Activated CD4-positive, CD25-positive, alpha-beta regulatory T cell treated with anti-CD3 and anti-CD28 coated beads, Interleukin-2, amount 50 U/mL, for 72 hours (primary cell): Measurements from ENCODE around the gene NFAM1.

Experiments
- DNase-seq: peaks from one replicate; pipeline ENCODE4 v3.0.0; 2021

Gene NFAM1

GRCh38 chr22:42412744-42413333 is 19.4 kb downstream of the NFAM1 start:
- no peak for DNase-seq

GRCh38 chr22:42410708-42411107 is 21.5 kb downstream of the NFAM1 start:
- no peak for DNase-seq

GRCh38 chr22:42408810-42409529 is 23.2 kb downstream of the NFAM1 start:
- DNase-seq: no peak

- DNase-seq: no peak
Measured at GRCh38 chr22:42408276-42408675, 23.9 kb downstream of the NFAM1 start.

- DNase-seq: no peak
Measured at GRCh38 chr22:42404266-42404665, 27.9 kb downstream of the NFAM1 start.

GRCh38 chr22:42401535-42402334 is 30.5 kb downstream of the NFAM1 start:
- DNase-seq: no peak

- no peak for DNase-seq
Measured at GRCh38 chr22:42400811-42401534, 31.2 kb downstream of the NFAM1 start.

- DNase-seq: no peak
Measured at GRCh38 chr22:42399315-42400271, 32.6 kb downstream of the NFAM1 start.

- no peak for DNase-seq
Measured at GRCh38 chr22:42397332-42398249, 34.6 kb downstream of the NFAM1 start.

- DNase-seq: no peak
Measured at GRCh38 chr22:42396621-42397331, 35.4 kb downstream of the NFAM1 start.

GRCh38 chr22:42389143-42389542 is 43.1 kb downstream of the NFAM1 start:
- no peak for DNase-seq

- no peak for DNase-seq
Measured at GRCh38 chr22:42388130-42388797, 43.9 kb downstream of the NFAM1 start.

- no peak for DNase-seq
Measured at GRCh38 chr22:42387631-42388030, 44.6 kb downstream of the NFAM1 start.

GRCh38 chr22:42385696-42386095 is 46.5 kb downstream of the NFAM1 start:
- DNase-seq: no peak

GRCh38 chr22:42384506-42384905 is 47.7 kb downstream of the NFAM1 start:
- no peak for DNase-seq

GRCh38 chr22:42383851-42384417 is 48.3 kb downstream of the NFAM1 start:
- no peak for DNase-seq

GRCh38 chr22:42383287-42383686 is 48.9 kb downstream of the NFAM1 start:
- no peak for DNase-seq

- DNase-seq: no peak
Measured at GRCh38 chr22:42380769-42381551, 51.2 kb downstream of the NFAM1 start.
